ENCODE measurements around the gene CELA2B. TPM values are rescaled to one million over a fixed set of nuclear protein-coding genes. Genes with fewer than 3 reads are reported as not detected.
"Not testable (repeated sequence)": the region's sequence is repeated elsewhere in the genome, so short reads cannot be mapped to it uniquely, and the experiment has no call there.

The CELA2B gene
- total and polyA plus RNA-seq, 12 donors, result 1.7 to 28.1 (median 7.9) TPM; not detected in 3

GRCh38 chr1:15489052-15489736 lies 13.3 kb downstream of the CELA2B start:
- intact Hi-C loops (cut with DNase I), result no loop called here
- H3K9me3 ChIP-seq (replicated peaks in 1 of 3), result no peaks in the 10 kb centered on the region
- no peaks in the 10 kb centered on the region for H3K27me3 ChIP-seq
- DNase-seq, result no peak
- peak overlapping the region in 1 of 5 donors; percentile 56 for H3K27ac ChIP-seq
- H3K4me3 ChIP-seq, result no peak overlapping the region
- peaks cover 0 to 18% of the 10 kb centered on the region in 2 donors for H3K36me3 ChIP-seq (replicated peaks in 1 of 2)
- TF ChIP-seq POLR2A (IDR thresholded peaks at IDR 0.05), result no peak
- TF ChIP-seq CTCF (IDR thresholded peaks at IDR 0.05), result no peak
- no peaks in the 10 kb centered on the region for H3K4me1 ChIP-seq (replicated peaks in 1 of 2)
- WGBS, 4 donors, result 65 to 83% (median 73%) methylated on average over 8 to 13 of the region's 13 CpGs

- intact Hi-C loops (cut with DNase I); H3K27me3 ChIP-seq; DNase-seq; H3K4me3 ChIP-seq; H3K4me1 ChIP-seq (replicated peaks in 1 of 2); H3K9me3 ChIP-seq (replicated peaks in 1 of 3); H3K27ac ChIP-seq: not testable (repeated sequence)
- peaks cover 0 to 24% of the 10 kb centered on the region in 2 donors for H3K36me3 ChIP-seq (replicated peaks in 1 of 2)
- 86 to 96% (median 88%) methylated on average over 4 of the region's 4 CpGs for WGBS, 4 donors
Observed at GRCh38 chr1:15491010-15491409, 15.1 kb downstream of the CELA2B start.

GRCh38 chr1:15492596-15492995 lies 16.7 kb downstream of the CELA2B start:
- WGBS, 4 donors, result 77 to 86% (median 82%) methylated on average over 5 of the region's 5 CpGs
- Histone ChIP-seq H3K4me1 (replicated peaks in 1 of 2) (no peaks in the 10 kb centered on the region), H3K36me3 (replicated peaks in 1 of 2) (peaks cover 0 to 24% of the 10 kb centered on the region in 2 donors), H3K4me3 (no peak overlapping the region), H3K27me3 (no peaks in the 10 kb centered on the region), H3K9me3 (replicated peaks in 1 of 3) (no peaks in the 10 kb centered on the region), H3K27ac (no peak overlapping the region)
- TF ChIP-seq CTCF (IDR thresholded peaks at IDR 0.05) (no peak), POLR2A (IDR thresholded peaks at IDR 0.05) (no peak)
- intact Hi-C loops (cut with DNase I), result no loop called here
- no peak for DNase-seq

GRCh38 chr1:15493869-15494390 lies 18.0 kb downstream of the CELA2B start:
- intact Hi-C loops (cut with DNase I), result no loop called here
- no peak overlapping the region for H3K4me3 ChIP-seq

More at GRCh38 chr1:15493869-15494390, 18.0 kb downstream of the CELA2B start:
- no peak for TF ChIP-seq CTCF (IDR thresholded peaks at IDR 0.05)
- TF ChIP-seq POLR2A (IDR thresholded peaks at IDR 0.05), result no peak
- Histone ChIP-seq H3K27ac (no peak overlapping the region), H3K4me1 (replicated peaks in 1 of 2) (no peaks in the 10 kb centered on the region), H3K9me3 (replicated peaks in 1 of 3) (no peaks in the 10 kb centered on the region), H3K27me3 (no peaks in the 10 kb centered on the region), H3K36me3 (replicated peaks in 1 of 2) (peaks cover 0 to 24% of the 10 kb centered on the region in 2 donors)
- 90 to 96% (median 93%) methylated on average over 4 to 9 of the region's 9 CpGs for WGBS, 4 donors
- DNase-seq, result no peak
